IPS-18a (cell line): Measurements from ENCODE around the gene GABRR3.

Experiments
- H3K27ac ChIP-seq: one replicate; pipeline ENCODE4 v1.5.1; 2013; ENCODE audit warnings: low read length
- H3K27me3 ChIP-seq: one replicate; pipeline ENCODE4 v1.6.1; 2013; ENCODE audit warnings: mild to moderate bottlenecking, low read length; ENCODE audit not compliant: control insufficient read depth, insufficient read depth
- H3K36me3 ChIP-seq: one replicate; pipeline ENCODE4 v1.6.1; 2013; ENCODE audit warnings: low read depth, low read length; ENCODE audit not compliant: control insufficient read depth
- H3K4me1 ChIP-seq: one replicate; pipeline ENCODE4 v1.6.1; 2013; ENCODE audit warnings: low read depth, low read length; ENCODE audit not compliant: control insufficient read depth
- H3K4me3 ChIP-seq: one replicate; pipeline ENCODE4 v1.5.1; 2013; ENCODE audit warnings: low read length
- H3K9ac ChIP-seq: one replicate; pipeline ENCODE4 v1.6.1; 2013; ENCODE audit warnings: mild to moderate bottlenecking, low read length, moderate library complexity
- H3K9me3 ChIP-seq: one replicate; pipeline ENCODE4 v1.6.1; 2013; ENCODE audit warnings: low read depth, low read length; ENCODE audit not compliant: control insufficient read depth

Gene GABRR3

DNA sequence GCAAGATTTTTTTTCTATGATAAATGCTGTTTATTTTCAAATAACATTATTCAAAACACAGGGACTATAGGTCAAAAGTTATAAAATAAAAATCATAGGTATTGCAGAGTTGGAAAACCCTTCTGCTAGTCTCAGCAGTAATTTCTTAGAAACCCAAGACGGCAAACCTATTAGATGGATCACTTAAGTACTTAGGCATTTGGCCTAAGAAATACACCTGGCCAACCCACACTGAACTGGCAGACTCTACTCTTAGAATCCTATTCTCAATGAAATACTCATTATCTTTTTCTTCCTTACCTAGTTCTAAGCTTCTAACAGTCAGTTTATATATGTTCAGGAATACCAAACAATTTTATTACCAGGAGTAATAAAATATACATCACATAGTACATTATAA lies 32.4 kb downstream of the GABRR3 start:
- no peak overlapping the region for H3K9ac ChIP-seq
- H3K27me3 ChIP-seq, result no peaks in the 10 kb centered on the region
- H3K27ac ChIP-seq, result no peak overlapping the region
- no peak overlapping the region for H3K4me3 ChIP-seq
- H3K36me3 ChIP-seq, result no peaks in the 10 kb centered on the region
- no peaks in the 10 kb centered on the region for H3K9me3 ChIP-seq
- H3K4me1 ChIP-seq, result no peaks in the 10 kb centered on the region

DNA sequence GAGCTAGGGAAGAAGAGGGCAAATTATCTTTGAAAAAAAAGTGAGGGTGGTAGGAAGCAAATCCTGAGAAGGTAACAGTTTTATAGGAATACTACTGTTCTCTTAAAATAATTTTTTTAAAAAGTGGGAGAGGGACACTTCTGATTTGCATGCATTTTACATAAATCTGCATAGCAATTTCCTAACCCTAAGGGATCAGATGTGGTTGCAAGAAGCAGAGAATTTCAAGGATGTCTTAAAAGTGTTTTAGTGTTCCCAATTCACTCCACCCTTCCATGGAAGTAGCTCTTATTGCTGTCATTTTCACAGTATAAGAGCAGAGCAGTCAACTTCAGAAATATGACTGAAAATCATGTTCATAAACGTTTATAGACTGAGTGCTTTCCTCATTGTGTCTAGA lies 35.1 kb downstream of the GABRR3 start:
- no peaks in the 10 kb centered on the region for H3K36me3 ChIP-seq
- H3K27me3 ChIP-seq, result no peaks in the 10 kb centered on the region
- H3K9me3 ChIP-seq, result no peaks in the 10 kb centered on the region
- no peak overlapping the region for H3K4me3 ChIP-seq
- H3K4me1 ChIP-seq, result no peaks in the 10 kb centered on the region
- H3K27ac ChIP-seq, result no peak overlapping the region
- no peak overlapping the region for H3K9ac ChIP-seq

DNA sequence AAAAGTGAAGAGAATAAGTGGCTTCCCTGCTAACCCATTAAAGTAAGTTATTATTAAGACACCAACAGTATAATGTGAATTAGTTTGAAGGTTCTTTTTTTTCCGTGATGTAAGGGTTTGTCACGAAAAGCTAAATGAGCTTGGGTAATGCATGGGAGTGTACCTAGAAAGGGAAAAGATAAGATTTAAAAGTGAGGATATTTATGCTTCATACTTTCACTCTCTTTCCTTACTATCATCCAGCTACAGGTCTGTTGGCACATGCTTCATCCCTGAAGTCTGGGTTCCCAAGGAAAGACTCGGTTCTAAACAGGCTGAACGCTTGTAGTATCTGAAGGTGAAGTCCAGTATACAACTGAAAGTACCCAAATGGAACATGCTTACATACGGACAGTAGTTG lies 36.0 kb downstream of the GABRR3 start:
- Histone ChIP-seq H3K27ac (no peak overlapping the region), H3K9me3 (no peaks in the 10 kb centered on the region), H3K27me3 (no peaks in the 10 kb centered on the region), H3K9ac (no peak overlapping the region), H3K36me3 (no peaks in the 10 kb centered on the region), H3K4me1 (peaks cover under 1% of the 10 kb centered on the region), H3K4me3 (no peak overlapping the region)

- Histone ChIP-seq H3K36me3 (no peaks in the 10 kb centered on the region), H3K27me3 (no peaks in the 10 kb centered on the region), H3K9ac (no peak overlapping the region), H3K9me3 (no peaks in the 10 kb centered on the region), H3K4me3 (no peak overlapping the region), H3K27ac (no peak overlapping the region), H3K4me1 (peaks cover 13% of the 10 kb centered on the region)
Observed at GRCh38 chr3:97996988-97997387, 38.1 kb downstream of the GABRR3 start.

GRCh38 chr3:97994328-97994945 lies 40.7 kb downstream of the GABRR3 start:
- Histone ChIP-seq H3K4me1 (peaks cover 13% of the 10 kb centered on the region), H3K9ac (no peak overlapping the region), H3K36me3 (no peaks in the 10 kb centered on the region), H3K27me3 (no peaks in the 10 kb centered on the region), H3K9me3 (no peaks in the 10 kb centered on the region), H3K4me3 (no peak overlapping the region), H3K27ac (no peak overlapping the region)

- Histone ChIP-seq H3K4me1 (peaks cover 13% of the 10 kb centered on the region), H3K9ac (no peak overlapping the region), H3K27me3 (no peaks in the 10 kb centered on the region), H3K36me3 (no peaks in the 10 kb centered on the region), H3K4me3 (no peak overlapping the region), H3K27ac (no peak overlapping the region), H3K9me3 (no peaks in the 10 kb centered on the region)
Observed at GRCh38 chr3:97993526-97993925, 41.6 kb downstream of the GABRR3 start.

DNA sequence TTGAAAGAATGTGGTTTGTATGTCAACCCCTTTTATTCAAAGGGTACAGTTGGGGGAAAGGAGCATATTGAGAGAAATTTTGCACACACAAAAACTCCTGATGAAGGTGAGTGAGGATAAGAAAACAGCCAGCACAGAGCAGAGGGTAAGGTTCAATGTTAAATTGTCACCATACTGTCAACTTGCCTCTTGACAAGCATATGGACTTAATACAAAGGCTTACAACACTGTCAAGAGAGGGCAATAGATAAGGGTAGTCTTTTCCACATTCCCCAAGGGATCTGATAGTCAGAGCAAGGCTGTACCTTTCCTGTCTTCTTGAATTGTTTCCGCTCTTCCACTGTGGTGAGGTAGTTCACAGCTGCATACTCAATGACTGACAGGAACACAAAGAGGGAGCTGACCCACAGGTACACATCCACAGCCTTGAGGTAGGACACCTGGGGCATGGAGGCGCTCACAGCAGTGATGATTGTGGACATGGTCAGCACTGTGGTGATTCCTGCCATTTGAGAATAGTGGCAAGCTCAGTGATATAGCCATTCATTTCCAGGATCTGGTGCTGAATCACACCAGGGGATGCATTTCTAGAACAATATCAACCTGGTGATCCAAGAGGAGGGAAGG lies 42.5 kb downstream of the GABRR3 start:
- Histone ChIP-seq H3K27ac (no peak overlapping the region), H3K36me3 (no peaks in the 10 kb centered on the region), H3K27me3 (no peaks in the 10 kb centered on the region), H3K9ac (no peak overlapping the region), H3K9me3 (no peaks in the 10 kb centered on the region), H3K4me1 (peaks cover 13% of the 10 kb centered on the region), H3K4me3 (no peak overlapping the region)

DNA sequence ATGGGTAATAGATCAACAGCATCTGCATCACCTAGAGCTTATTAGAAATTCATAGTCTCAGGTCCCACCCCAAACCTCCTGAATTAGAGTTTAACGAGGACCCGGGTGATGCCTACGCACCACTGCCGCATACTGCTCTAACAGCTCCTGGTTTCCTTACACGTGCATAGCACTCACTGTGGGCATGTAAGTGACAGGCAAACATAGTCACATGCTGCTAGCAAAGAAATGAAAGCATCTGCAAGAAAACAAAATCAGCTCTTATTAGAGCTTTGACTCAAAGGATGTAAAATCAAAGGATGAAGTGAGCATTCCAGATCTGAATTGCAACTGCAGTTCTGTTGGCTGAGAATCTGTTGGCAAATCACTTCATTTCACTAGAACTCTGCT lies 43.8 kb downstream of the GABRR3 start:
- H3K4me1 ChIP-seq, result peaks cover 13% of the 10 kb centered on the region
- H3K36me3 ChIP-seq, result no peaks in the 10 kb centered on the region
- no peak overlapping the region for H3K9ac ChIP-seq
- H3K27me3 ChIP-seq, result no peaks in the 10 kb centered on the region
- no peaks in the 10 kb centered on the region for H3K9me3 ChIP-seq
- H3K27ac ChIP-seq, result no peak overlapping the region
- no peak overlapping the region for H3K4me3 ChIP-seq

GRCh38 chr3:97990624-97991292 lies 44.4 kb downstream of the GABRR3 start:
- Histone ChIP-seq H3K27me3 (no peaks in the 10 kb centered on the region), H3K36me3 (no peaks in the 10 kb centered on the region), H3K9ac (no peak overlapping the region), H3K27ac (no peak overlapping the region), H3K4me1 (peaks cover 13% of the 10 kb centered on the region), H3K4me3 (no peak overlapping the region), H3K9me3 (no peaks in the 10 kb centered on the region)

- peaks cover 12% of the 10 kb centered on the region for H3K4me1 ChIP-seq
- H3K9ac ChIP-seq, result no peak overlapping the region
- no peaks in the 10 kb centered on the region for H3K27me3 ChIP-seq
- H3K4me3 ChIP-seq, result no peak overlapping the region
- no peak overlapping the region for H3K27ac ChIP-seq
- no peaks in the 10 kb centered on the region for H3K9me3 ChIP-seq
- H3K36me3 ChIP-seq, result no peaks in the 10 kb centered on the region
Observed at GRCh38 chr3:97988784-97989568, 46.1 kb downstream of the GABRR3 start.

DNA sequence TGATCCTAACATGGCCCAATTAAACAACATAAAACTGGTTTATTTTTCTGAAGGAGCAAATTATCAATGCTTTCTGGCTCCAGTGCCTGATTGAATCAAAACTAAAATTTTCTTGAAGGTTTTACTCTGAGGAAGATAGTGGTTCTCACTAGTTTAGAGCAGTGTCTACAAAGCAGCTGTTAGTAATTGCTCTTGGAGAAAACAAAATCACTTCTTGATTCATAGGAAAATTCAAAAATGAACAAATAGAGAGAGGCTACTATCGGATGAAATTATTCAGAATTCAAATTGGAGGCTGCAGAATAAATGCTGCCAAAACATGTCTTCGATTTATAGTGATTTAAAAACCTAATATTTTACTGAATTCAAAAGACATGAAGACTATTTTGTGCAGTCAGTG lies 47.8 kb downstream of the GABRR3 start:
- H3K27me3 ChIP-seq, result no peaks in the 10 kb centered on the region
- no peak overlapping the region for H3K9ac ChIP-seq
- H3K27ac ChIP-seq, result no peak overlapping the region
- H3K36me3 ChIP-seq, result no peaks in the 10 kb centered on the region
- H3K4me1 ChIP-seq, result no peaks in the 10 kb centered on the region
- no peak overlapping the region for H3K4me3 ChIP-seq
- no peaks in the 10 kb centered on the region for H3K9me3 ChIP-seq
